Sigmoid colon (tissue), 7 donors: ENCODE data around the gene SSBP3. TPM values are rescaled to one million over a fixed set of nuclear protein-coding genes. Genes with fewer than 3 reads are reported as not detected.

Experiments
- DNase-seq: peaks from one replicate; pipeline ENCODE4 v3.0.0-alpha.2; 2019
- H3K27ac ChIP-seq, 4 donors: fragments of 200-600 bp; sonication (generic); one replicate each; pipeline ENCODE4 v1.5.1; 2016 to 2019; ENCODE audit warnings: mild to moderate bottlenecking in 1 of 4
- H3K27me3 ChIP-seq, 3 donors: fragments of 200-600 bp; sonication (generic); one replicate each; pipeline ENCODE4 v1.5.1; 2019; ENCODE audit warnings: mild to moderate bottlenecking in 1 of 3
- H3K36me3 ChIP-seq, 4 donors: fragments of 200-600 bp; sonication (generic); one replicate each; pipeline ENCODE4 v1.5.1; 2016 to 2019
- H3K4me1 ChIP-seq, 4 donors: fragments of 200-600 bp; sonication (generic); one replicate each; pipeline ENCODE4 v1.5.1; 2017 to 2019
- H3K4me3 ChIP-seq, 4 donors: fragments of 200-600 bp; sonication (generic); one replicate each; pipeline ENCODE4 v1.5.1; 2017 to 2019; ENCODE audit warnings: mild to moderate bottlenecking in 2 of 4, moderate library complexity in 1 of 4
- H3K9me3 ChIP-seq, 4 donors: fragments of 200-600 bp in 3 of 4; sonication (generic) in 3 of 4; one replicate each; pipeline versions ENCODE4 v1.5.1 to v1.6.1; 2013 to 2019
- EP300 ChIP-seq, 4 donors: sonication (generic); formaldehyde crosslinking; IDR thresholded peaks; one replicate each; pipeline ENCODE4 v1.6.1; 2017; ENCODE audit warnings: antibody characterized with exemption in 4 of 4
- POLR2A ChIP-seq, 2 donors: fragments of 450-650 bp; IDR thresholded peaks; one replicate each; pipeline ENCODE4 v1.6.1; 2016; ENCODE audit warnings: antibody characterized with exemption in 2 of 2, mild to moderate bottlenecking in 2 of 2, moderate library complexity in 2 of 2
- POLR2AphosphoS5 ChIP-seq, 4 donors: sonication (generic); formaldehyde crosslinking; IDR thresholded peaks; one replicate each; pipeline ENCODE4 v1.6.1; 2017; ENCODE audit warnings: antibody characterized with exemption in 4 of 4
- WGBS, 2 donors: extraction: QIAGEN DNeasy Blood & Tissue Kit; methylation state at CpG; one replicate each; pipeline ENCODE4 v1.1.7; 2013; 5-methylcytosine and 5-hydroxymethylcytosine counted together
- intact Hi-C: fragments of 100-400 bp; cut with DNase I; formaldehyde crosslinking; loops from one replicate; pipeline ENCODE4 v1.15.1; 2023
- polyA plus RNA-seq, 3 donors: library from polyadenylated mRNA; stranded (reverse); fragments of 200-250 nt; gene quantifications; one replicate each; pipeline ENCODE4 v1.2.3, GENCODE V29; 2013
- total RNA-seq, 4 donors: library from RNA; depleted of rRNA; stranded (reverse); fragments of >200 nt; gene quantifications; one replicate each; pipeline ENCODE4 v1.1.0, GENCODE V29; 2016
- TF ChIP-seq, protein P1 (sequence below), 4 experiments: fragments of 450-650 bp in 3 of 4; fragments of 200-600 bp in 1 of 4; IDR thresholded peaks; one replicate each; pipeline ENCODE4 v1.5.1; 2016 to 2019; ENCODE audit warnings: antibody characterized with exemption in 4 of 4, mild to moderate bottlenecking in 3 of 4, moderate library complexity in 2 of 4
- donor health status: healthy with polysubstance abuse.
- donor health status: Bipolar disorder and iron deficiency.
- donor health status: healthy.

SSBP3 gene
- total and polyA plus RNA-seq, 7 donors, result 27.4 to 62.5 (median 38.5) TPM

DNA sequence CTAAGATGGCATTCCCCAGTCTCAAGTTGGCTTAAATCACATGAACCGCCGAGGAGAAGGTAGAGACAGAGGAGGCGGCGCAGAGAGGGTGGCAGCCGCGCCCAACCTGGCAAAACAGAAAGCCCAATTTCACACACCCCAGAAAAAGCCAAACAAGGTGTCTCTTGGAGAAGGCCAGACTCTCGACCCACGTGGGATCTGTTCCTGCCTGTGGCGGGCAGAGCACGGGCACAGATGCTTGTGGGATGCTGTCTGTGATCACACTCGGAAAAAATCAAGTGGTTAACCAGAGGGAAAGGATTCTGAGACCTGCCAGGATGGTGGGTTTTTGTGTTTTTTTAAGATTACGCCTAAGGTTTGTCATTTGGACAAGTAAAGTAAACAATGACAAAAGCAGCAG, 125.5 kb downstream of the SSBP3 start:
- no peak overlapping the region for H3K4me3 ChIP-seq
- no peak for DNase-seq
- intact Hi-C loops, result no loop called here
- TF ChIP-seq POLR2A (IDR thresholded peaks at IDR 0.05), result no peak
- TF ChIP-seq EP300 (IDR thresholded peaks at IDR 0.05), result no peak
- no peaks in the 10 kb centered on the region for H3K9me3 ChIP-seq
- H3K27me3 ChIP-seq, result no peaks in the 10 kb centered on the region
- 76 to 80% methylated on average over 12 of the region's 12 CpGs for WGBS, 2 donors
- H3K27ac ChIP-seq, result peak overlapping the region; percentile 33 to 95 (median 90)
- H3K36me3 ChIP-seq, result peaks cover 0 to 13% (median 0%) of the 10 kb centered on the region in 4 donors
- peaks cover 0 to 86% (median 74%) of the 10 kb centered on the region in 4 donors for H3K4me1 ChIP-seq

GRCh38 chr1:54279457-54279856, 126.7 kb downstream of the SSBP3 start:
- H3K4me1 ChIP-seq, result peaks cover 0 to 89% (median 81%) of the 10 kb centered on the region in 4 donors
- peaks cover 0 to 13% (median 0%) of the 10 kb centered on the region in 4 donors for H3K36me3 ChIP-seq
- no peaks in the 10 kb centered on the region for H3K27me3 ChIP-seq
- no peaks in the 10 kb centered on the region for H3K9me3 ChIP-seq
- intact Hi-C loops, result loop anchor here (5.0 kb wide), 1 partner anchor 48 kb away; no protein-coding TSS in a partner anchor
- no peak overlapping the region for H3K4me3 ChIP-seq
- no peak for DNase-seq
- TF ChIP-seq, protein P1, sequence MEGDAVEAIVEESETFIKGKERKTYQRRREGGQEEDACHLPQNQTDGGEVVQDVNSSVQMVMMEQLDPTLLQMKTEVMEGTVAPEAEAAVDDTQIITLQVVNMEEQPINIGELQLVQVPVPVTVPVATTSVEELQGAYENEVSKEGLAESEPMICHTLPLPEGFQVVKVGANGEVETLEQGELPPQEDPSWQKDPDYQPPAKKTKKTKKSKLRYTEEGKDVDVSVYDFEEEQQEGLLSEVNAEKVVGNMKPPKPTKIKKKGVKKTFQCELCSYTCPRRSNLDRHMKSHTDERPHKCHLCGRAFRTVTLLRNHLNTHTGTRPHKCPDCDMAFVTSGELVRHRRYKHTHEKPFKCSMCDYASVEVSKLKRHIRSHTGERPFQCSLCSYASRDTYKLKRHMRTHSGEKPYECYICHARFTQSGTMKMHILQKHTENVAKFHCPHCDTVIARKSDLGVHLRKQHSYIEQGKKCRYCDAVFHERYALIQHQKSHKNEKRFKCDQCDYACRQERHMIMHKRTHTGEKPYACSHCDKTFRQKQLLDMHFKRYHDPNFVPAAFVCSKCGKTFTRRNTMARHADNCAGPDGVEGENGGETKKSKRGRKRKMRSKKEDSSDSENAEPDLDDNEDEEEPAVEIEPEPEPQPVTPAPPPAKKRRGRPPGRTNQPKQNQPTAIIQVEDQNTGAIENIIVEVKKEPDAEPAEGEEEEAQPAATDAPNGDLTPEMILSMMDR (IDR thresholded peaks at IDR 0.05), result no peak
- TF ChIP-seq POLR2A (IDR thresholded peaks at IDR 0.05) (no peak), POLR2AphosphoS5 (IDR thresholded peaks at IDR 0.05) (no peak), EP300 (IDR thresholded peaks at IDR 0.05) (no peak)
- H3K27ac ChIP-seq, result peak overlapping the region; percentile 88 to 95 (median 92)
- WGBS, 2 donors, result 97 to 98% methylated on average over 8 of the region's 8 CpGs

- Histone ChIP-seq H3K27ac (peak overlapping the region; percentile 88 to 95 (median 92)), H3K4me3 (no peak overlapping the region), H3K9me3 (no peaks in the 10 kb centered on the region), H3K27me3 (no peaks in the 10 kb centered on the region), H3K4me1 (peaks cover 0 to 94% (median 85%) of the 10 kb centered on the region in 4 donors), H3K36me3 (peaks cover 0 to 13% (median 0%) of the 10 kb centered on the region in 4 donors)
- intact Hi-C loops, result loop anchor here (5.0 kb wide), 1 partner anchor 48 kb away; no protein-coding TSS in a partner anchor
- 79 to 86% methylated on average over 9 of the region's 9 CpGs for WGBS, 2 donors
- DNase-seq, result no peak
- TF ChIP-seq POLR2AphosphoS5 (IDR thresholded peaks at IDR 0.05) (peak in 1 of 4 donors; percentile 12), EP300 (IDR thresholded peaks at IDR 0.05) (peak in 1 of 4 donors; percentile 48)
- TF ChIP-seq, protein P1 (IDR thresholded peaks at IDR 0.05), result no peak
Observed at GRCh38 chr1:54278941-54279422, 127.2 kb downstream of the SSBP3 start.

- DNase-seq, result peak; percentile 90
- 14 to 47% methylated on average over 4 of the region's 4 CpGs for WGBS, 2 donors
Observed at GRCh38 chr1:54277451-54278341, 128.5 kb downstream of the SSBP3 start.

More at GRCh38 chr1:54277451-54278341, 128.5 kb downstream of the SSBP3 start:
- H3K9me3 ChIP-seq, result no peaks in the 10 kb centered on the region
- TF ChIP-seq EP300 (IDR thresholded peaks at IDR 0.05) (peak in 1 of 4 donors; percentile 22), POLR2AphosphoS5 (IDR thresholded peaks at IDR 0.05) (peak in 3 of 4 donors; percentile 22 to 35 (median 34)), POLR2A (IDR thresholded peaks at IDR 0.05) (no peak)
- TF ChIP-seq, protein P1 (IDR thresholded peaks at IDR 0.05), result no peak
- no peak overlapping the region for H3K4me3 ChIP-seq
- peaks cover 0 to 98% (median 89%) of the 10 kb centered on the region in 4 donors for H3K4me1 ChIP-seq
- H3K27me3 ChIP-seq, result no peaks in the 10 kb centered on the region
- H3K36me3 ChIP-seq, result peaks cover 0 to 13% (median 0%) of the 10 kb centered on the region in 4 donors
- H3K27ac ChIP-seq, result peak overlapping the region; percentile 88 to 95 (median 92)
- intact Hi-C loops, result loop anchor here (5.0 kb wide), 1 partner anchor 50 kb away; no protein-coding TSS in a partner anchor
